Endodermal cell (in vitro differentiated cells): Measurements from ENCODE around the gene CCDC150. TPM values are rescaled to one million over a fixed set of nuclear protein-coding genes. Genes with fewer than 3 reads are reported as not detected.

Experiments used
- DNase-seq: peaks from one replicate; pipeline ENCODE4 v3.0.0-alpha.2; 2017
- H3K27ac ChIP-seq: 2 replicates; pipeline ENCODE4 v1.5.1; 2013; ENCODE audit warnings: mild to moderate bottlenecking, low read depth, low read length, moderate library complexity
- H3K27me3 ChIP-seq: 2 replicates; pipeline ENCODE4 v1.6.1; 2013; ENCODE audit warnings: mild to moderate bottlenecking, low read length, moderate library complexity; ENCODE audit not compliant: insufficient read depth, control insufficient read depth, poor library complexity, severe bottlenecking
- H3K36me3 ChIP-seq: 2 replicates; pipeline ENCODE4 v1.7.0; 2013; ENCODE audit warnings: mild to moderate bottlenecking, low read length, moderate library complexity; ENCODE audit not compliant: control insufficient read depth, insufficient read depth
- H3K4me1 ChIP-seq: one replicate; pipeline ENCODE4 v1.7.0; 2013; ENCODE audit warnings: low read length; ENCODE audit not compliant: control insufficient read depth, insufficient read depth
- H3K4me3 ChIP-seq: 2 replicates; pipeline ENCODE4 v1.5.1; 2013; ENCODE audit warnings: mild to moderate bottlenecking, low read length, moderate library complexity
- H3K9ac ChIP-seq: 2 replicates; pipeline ENCODE4 v1.6.1; 2013; ENCODE audit warnings: mild to moderate bottlenecking, low read length, moderate library complexity; ENCODE audit not compliant: poor library complexity, severe bottlenecking; ENCODE audit errors: extremely low read depth
- H3K9me3 ChIP-seq: 2 replicates; pipeline ENCODE4 v1.6.1; 2013; ENCODE audit warnings: mild to moderate bottlenecking, low read length, moderate library complexity; ENCODE audit not compliant: control insufficient read depth
- H3K27ac Mint-ChIP-seq: 2 replicates; pipeline ENCODE4 v1.8.0; 2020; ENCODE audit warnings: mixed read lengths
- H3K27me3 Mint-ChIP-seq: 2 replicates; pipeline ENCODE4 v1.8.0; 2021; ENCODE audit warnings: mild to moderate bottlenecking, mixed read lengths; ENCODE audit not compliant: insufficient read depth
- H3K36me3 Mint-ChIP-seq: 2 replicates; pipeline ENCODE4 v1.8.0; 2020; ENCODE audit warnings: low read depth, mixed read lengths
- H3K4me1 Mint-ChIP-seq: 2 replicates; pipeline ENCODE4 v1.8.0; 2020; ENCODE audit warnings: mixed read lengths
- H3K4me3 Mint-ChIP-seq: 2 replicates; pipeline ENCODE4 v1.8.0; 2020; ENCODE audit warnings: mild to moderate bottlenecking, moderate library complexity, mixed read lengths
- H3K9me3 Mint-ChIP-seq: 2 replicates; pipeline ENCODE4 v1.8.0; 2020; ENCODE audit warnings: mild to moderate bottlenecking, mixed read lengths
- WGBS, 2 experiments: methylation state at CpG; one replicate each; pipeline versions ENCODE4 v1.1.5 to v1.1.7; 2013; ENCODE audit warnings: missing lambda C conversion rate in 2 of 2, mixed read lengths in 1 of 2; ENCODE audit not compliant: insufficient coverage in 1 of 2, insufficient read length in 1 of 2; 5-methylcytosine and 5-hydroxymethylcytosine counted together
- total RNA-seq, 2 donors: library from RNA; stranded (reverse); fragmentation: NEBNext Ultra II Directional in 1 of 2; extraction: Animal tissue kit (Norgen Biotek cat#: 25700) in 1 of 2; gene quantifications; 2 replicates in 1 of 2; 3 replicates in 1 of 2; pipeline ENCODE4 v1.2.1, GENCODE V29; 2021
- TF ChIP-seq, protein P1 (sequence below): fragments of 200-600 bp; sonication (generic); conservative IDR thresholded peaks from 2 replicates; pipeline ENCODE4 v1.5.0; 2021; ENCODE audit warnings: antibody characterized with exemption, mild to moderate bottlenecking

The CCDC150 gene
- total RNA-seq, 2 donors from 2014 or later = 25.4 to 42.9 TPM

DNA sequence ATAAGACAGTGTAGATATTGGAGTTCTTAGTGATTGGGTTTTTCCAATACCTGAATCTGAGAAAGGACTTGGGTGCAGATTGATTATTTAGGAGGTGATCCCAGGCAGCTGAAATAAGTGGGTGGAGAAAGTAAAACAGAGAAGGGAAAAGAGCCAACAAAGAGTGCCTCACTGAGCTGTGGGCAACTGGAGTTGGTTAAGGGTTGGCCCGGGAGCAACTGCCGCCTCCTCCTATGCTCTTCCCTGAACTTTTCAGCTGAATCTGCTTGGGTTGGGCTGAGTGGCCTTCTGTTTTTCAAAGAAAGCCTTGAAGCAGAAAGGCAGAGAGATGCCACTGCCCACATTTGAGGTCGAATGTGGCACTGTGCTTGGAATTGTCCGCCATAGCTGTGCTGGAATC, 20.9 kb upstream of the CCDC150 start:
- no peaks in the 10 kb centered on the region for H3K9me3 Mint-ChIP-seq
- 90 to 100% methylated on average over 2 to 4 of the region's 4 CpGs for WGBS, 2 experiments
- no peak overlapping the region for H3K27ac Mint-ChIP-seq
- H3K9ac ChIP-seq = no peak overlapping the region
- no peaks in the 10 kb centered on the region for H3K4me1 ChIP-seq
- H3K27me3 Mint-ChIP-seq = peaks cover 4% of the 10 kb centered on the region
- H3K9me3 ChIP-seq = no peaks in the 10 kb centered on the region
- no peaks in the 10 kb centered on the region for H3K27me3 ChIP-seq
- no peak overlapping the region for H3K4me3 Mint-ChIP-seq
- H3K36me3 ChIP-seq = no peaks in the 10 kb centered on the region
- TF ChIP-seq, protein P1, sequence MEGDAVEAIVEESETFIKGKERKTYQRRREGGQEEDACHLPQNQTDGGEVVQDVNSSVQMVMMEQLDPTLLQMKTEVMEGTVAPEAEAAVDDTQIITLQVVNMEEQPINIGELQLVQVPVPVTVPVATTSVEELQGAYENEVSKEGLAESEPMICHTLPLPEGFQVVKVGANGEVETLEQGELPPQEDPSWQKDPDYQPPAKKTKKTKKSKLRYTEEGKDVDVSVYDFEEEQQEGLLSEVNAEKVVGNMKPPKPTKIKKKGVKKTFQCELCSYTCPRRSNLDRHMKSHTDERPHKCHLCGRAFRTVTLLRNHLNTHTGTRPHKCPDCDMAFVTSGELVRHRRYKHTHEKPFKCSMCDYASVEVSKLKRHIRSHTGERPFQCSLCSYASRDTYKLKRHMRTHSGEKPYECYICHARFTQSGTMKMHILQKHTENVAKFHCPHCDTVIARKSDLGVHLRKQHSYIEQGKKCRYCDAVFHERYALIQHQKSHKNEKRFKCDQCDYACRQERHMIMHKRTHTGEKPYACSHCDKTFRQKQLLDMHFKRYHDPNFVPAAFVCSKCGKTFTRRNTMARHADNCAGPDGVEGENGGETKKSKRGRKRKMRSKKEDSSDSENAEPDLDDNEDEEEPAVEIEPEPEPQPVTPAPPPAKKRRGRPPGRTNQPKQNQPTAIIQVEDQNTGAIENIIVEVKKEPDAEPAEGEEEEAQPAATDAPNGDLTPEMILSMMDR = no peak
- no peaks in the 10 kb centered on the region for H3K4me1 Mint-ChIP-seq
- H3K27ac ChIP-seq = no peak overlapping the region
- DNase-seq = no peak
- no peaks in the 10 kb centered on the region for H3K36me3 Mint-ChIP-seq
- no peak overlapping the region for H3K4me3 ChIP-seq

DNA sequence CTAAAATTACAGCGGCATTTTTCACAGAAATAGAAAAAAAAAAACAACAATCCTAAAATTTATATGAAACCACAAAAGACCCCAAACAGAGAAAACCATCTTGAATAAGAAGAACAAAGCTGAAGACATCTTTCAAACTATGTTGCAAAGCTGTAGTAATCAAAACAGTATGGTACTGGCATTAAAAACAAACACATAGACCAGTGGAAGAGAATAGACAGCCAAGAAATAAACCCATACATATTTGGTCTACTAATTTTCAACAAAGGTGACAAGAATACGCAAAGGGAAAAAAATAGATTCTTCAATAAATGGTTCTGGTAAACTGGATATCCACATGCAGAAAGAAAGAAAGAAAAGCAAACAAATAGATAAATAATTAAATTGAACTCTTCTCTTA, 9.0 kb upstream of the CCDC150 start:
- no peak for DNase-seq
- Histone ChIP-seq H3K27ac (no peak overlapping the region), H3K27me3 (no peaks in the 10 kb centered on the region), H3K4me1 (no peaks in the 10 kb centered on the region), H3K36me3 (no peaks in the 10 kb centered on the region), H3K9me3 (peaks cover 7% of the 10 kb centered on the region), H3K4me3 (no peak overlapping the region), H3K9ac (no peak overlapping the region)
- Mint-ChIP-seq H3K9me3 (peaks cover 15% of the 10 kb centered on the region), H3K4me1 (no peaks in the 10 kb centered on the region), H3K27me3 (peaks cover 5% of the 10 kb centered on the region), H3K4me3 (no peak overlapping the region), H3K36me3 (no peaks in the 10 kb centered on the region), H3K27ac (no peak overlapping the region)
- WGBS, 2 experiments = 83% methylated on average over 2 of the region's 2 CpGs; no CpG with 5 or more reads in 1 of the 2 experiments
- TF ChIP-seq, protein P1 = no peak

DNA sequence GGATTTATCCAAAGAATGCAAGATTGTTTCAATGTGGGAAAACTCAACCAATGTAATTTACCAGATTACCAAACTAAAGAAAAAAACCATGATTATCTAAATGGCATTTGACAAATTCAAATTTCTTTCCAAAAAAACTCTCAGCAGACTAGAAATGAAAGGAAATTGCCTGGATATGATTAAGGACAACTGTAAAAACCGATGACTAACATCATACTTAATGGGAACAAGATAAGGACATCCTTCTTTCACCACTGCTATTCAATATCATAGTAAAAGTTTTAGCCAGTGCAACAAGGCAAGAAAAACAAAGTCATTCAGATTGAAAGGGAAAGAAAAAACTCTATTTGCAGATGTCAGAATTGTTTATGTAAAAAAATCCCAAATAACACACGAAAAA, 4.4 kb upstream of the CCDC150 start:
- WGBS, 2 experiments = 88% methylated on average over 2 of the region's 2 CpGs; no CpG with 5 or more reads in 1 of the 2 experiments
- Histone ChIP-seq H3K4me1 (no peaks in the 10 kb centered on the region), H3K27me3 (no peaks in the 10 kb centered on the region), H3K9me3 (peaks cover 7% of the 10 kb centered on the region), H3K9ac (no peak overlapping the region), H3K27ac (no peak overlapping the region), H3K4me3 (no peak overlapping the region), H3K36me3 (no peaks in the 10 kb centered on the region)
- no peak for DNase-seq
- Mint-ChIP-seq H3K9me3 (peaks cover 15% of the 10 kb centered on the region), H3K27me3 (no peaks in the 10 kb centered on the region), H3K36me3 (no peaks in the 10 kb centered on the region), H3K4me3 (no peak overlapping the region), H3K27ac (no peak overlapping the region), H3K4me1 (peaks cover 10% of the 10 kb centered on the region)
- TF ChIP-seq, protein P1 = no peak
